ENCODE measurements around the gene GPX4.

GRCh38 chr19:1133471-1133929 is 29.7 kb downstream of the GPX4 start:
- no peak for TF ChIP-seq CTCF (IDR thresholded peaks at IDR 0.05)
- TF ChIP-seq POLR2AphosphoS5 (IDR thresholded peaks at IDR 0.05) = no peak
